ENCODE data around the gene INTS11.

DNA sequence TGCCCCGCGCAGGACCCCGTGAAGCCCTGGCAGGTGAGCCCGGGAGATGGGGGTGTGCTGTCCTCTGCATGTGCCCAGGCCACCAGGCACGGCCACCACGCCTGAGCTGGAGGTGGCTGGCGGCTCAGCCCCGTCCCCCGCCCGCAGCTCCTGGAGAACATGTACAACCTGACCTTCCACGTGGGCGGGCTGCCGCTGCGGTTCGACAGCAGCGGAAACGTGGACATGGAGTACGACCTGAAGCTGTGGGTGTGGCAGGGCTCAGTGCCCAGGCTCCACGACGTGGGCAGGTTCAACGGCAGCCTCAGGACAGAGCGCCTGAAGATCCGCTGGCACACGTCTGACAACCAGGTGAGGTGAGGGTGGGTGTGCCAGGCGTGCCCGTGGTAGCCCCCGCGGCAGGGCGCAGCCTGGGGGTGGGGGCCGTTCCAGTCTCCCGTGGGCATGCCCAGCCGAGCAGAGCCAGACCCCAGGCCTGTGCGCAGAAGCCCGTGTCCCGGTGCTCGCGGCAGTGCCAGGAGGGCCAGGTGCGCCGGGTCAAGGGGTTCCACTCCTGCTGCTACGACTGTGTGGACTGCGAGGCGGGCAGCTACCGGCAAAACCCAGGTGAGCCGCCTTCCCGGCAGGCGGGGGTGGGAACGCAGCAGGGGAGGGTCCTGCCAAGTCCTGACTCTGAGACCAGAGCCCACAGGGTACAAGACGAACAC is 8.5 kb upstream of the INTS11 start:
- TF ChIP-seq NRF1 (IDR thresholded peaks at IDR 0.05; ENCODE audit: low read depth, low read length) (no peak), TBP (IDR thresholded peaks at IDR 0.05; ENCODE audit: low read depth, low read length) (no peak), EZH2 (IDR thresholded peaks at IDR 0.05; ENCODE audit: low read depth, low read length, severe bottlenecking) (no peak), YY1 (IDR thresholded peaks at IDR 0.05; ENCODE audit: low read depth, low read length) (no peak), SIN3A (conservative IDR thresholded peaks at IDR 0.05 in 1 of 2, IDR thresholded peaks at IDR 0.05 in 1 of 2; ENCODE audit: low read depth in 1 of 2, low read length in 2 of 2) (no peak), POLR2A (IDR thresholded peaks at IDR 0.05; ENCODE audit: control extremely low read depth in 1 of 2, low read depth in 2 of 2, low read length in 2 of 2) (no peak; a peak in 1 of 3 replicates), KDM5A (IDR thresholded peaks at IDR 0.05; ENCODE audit: low read length) (no peak), HDAC6 (IDR thresholded peaks at IDR 0.05; ENCODE audit: low read depth, low read length) (no peak), KDM1A (IDR thresholded peaks at IDR 0.05; ENCODE audit: borderline replicate concordance, low read length) (no peak), TEAD4 (IDR thresholded peaks at IDR 0.05; ENCODE audit: low read depth, low read length) (no peak)
- TF ChIP-seq, protein P1, sequence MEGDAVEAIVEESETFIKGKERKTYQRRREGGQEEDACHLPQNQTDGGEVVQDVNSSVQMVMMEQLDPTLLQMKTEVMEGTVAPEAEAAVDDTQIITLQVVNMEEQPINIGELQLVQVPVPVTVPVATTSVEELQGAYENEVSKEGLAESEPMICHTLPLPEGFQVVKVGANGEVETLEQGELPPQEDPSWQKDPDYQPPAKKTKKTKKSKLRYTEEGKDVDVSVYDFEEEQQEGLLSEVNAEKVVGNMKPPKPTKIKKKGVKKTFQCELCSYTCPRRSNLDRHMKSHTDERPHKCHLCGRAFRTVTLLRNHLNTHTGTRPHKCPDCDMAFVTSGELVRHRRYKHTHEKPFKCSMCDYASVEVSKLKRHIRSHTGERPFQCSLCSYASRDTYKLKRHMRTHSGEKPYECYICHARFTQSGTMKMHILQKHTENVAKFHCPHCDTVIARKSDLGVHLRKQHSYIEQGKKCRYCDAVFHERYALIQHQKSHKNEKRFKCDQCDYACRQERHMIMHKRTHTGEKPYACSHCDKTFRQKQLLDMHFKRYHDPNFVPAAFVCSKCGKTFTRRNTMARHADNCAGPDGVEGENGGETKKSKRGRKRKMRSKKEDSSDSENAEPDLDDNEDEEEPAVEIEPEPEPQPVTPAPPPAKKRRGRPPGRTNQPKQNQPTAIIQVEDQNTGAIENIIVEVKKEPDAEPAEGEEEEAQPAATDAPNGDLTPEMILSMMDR (IDR thresholded peaks at IDR 0.05; ENCODE audit: control extremely low read depth in 1 of 3, insufficient read depth in 1 of 3, low read depth in 1 of 3, low read length in 3 of 3): no peak

All from H1 (cell line).